ENCODE results near the gene UBE2F.

The UBE2F gene

DNA sequence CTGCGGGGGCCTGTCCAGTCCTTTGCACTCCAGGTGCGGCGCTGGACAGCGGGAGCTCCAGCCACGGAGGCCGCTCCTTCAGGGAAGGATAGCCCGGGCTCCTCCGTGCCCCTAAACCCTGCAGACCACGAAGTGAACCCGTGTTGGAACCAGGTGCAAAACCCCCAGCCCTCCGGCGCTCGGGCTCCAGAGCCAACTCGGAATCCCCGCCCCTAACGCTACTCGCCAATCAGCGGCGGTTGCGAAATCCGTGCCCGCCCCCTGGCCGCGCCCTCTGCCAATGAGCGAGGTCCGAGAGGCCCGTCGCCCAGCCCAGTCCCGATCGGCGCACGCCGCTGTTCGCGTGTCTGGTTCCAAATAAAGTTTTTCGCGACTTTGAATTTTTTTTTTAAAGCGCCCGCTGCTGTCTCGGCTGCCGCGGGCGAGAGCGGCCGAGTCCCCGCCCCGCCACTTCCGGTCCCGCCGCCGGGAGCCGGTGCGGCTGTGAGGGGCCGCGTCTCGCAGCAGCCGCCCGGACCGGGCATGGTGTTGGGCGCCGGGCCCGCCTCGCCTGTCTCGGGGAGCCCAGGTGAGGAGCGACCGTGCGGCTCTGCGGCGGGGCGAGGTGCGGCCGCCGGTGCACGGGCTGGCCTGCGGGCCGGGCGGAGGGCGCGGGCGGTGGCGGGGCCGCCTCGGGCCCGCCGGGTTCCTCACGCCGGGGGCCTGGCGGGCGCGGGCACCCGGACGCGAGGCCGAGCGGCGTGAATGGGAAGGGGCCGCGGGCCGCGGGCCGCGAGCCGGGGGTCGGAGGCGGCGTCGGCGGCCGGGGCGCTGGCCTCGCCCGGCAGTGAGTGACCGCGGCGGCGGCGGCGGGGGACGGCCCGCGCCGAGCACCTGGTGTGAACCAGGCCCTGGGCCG lies at the start of gene UBE2F:
Gene UBE2F, plus strand, starts transcription at position 450 of the 898 bp plus-strand sequence. CDS start 6,094 bp downstream, outside the sequence.
- peak; percentile 92 for DNase-seq (ENCODE audit: low read depth)

DNA sequence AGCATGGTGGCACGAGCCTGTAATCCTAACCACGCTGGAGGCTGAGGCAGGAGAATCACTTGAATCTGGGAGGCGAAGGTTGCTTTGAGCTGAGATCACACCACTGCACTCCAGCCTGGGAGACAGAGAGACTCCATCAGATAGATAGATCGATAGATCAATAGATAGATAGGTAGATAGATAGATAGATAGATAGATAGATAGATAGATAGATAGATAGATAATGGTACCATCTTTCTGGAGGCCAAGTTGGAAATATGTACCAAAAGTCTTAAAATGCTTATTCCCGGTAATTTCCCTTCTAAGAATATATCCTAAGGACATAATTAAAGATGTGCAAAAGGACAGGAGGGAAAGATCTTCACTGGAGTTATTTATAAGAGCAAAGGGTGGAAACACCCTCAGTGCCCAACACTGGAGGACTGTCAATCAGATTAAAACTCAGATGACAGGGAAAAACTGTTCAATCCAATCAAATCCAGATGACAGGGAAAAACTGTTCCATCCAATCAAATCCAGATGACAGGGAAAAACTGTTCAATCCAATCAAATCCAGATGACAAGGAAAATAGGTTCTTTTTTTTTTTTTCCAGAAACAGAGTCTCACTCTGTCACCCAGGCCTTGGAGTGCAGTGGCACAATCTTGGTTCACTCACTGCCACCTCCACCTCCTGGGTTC lies 49.0 kb upstream of the UBE2F start:
- no peak for DNase-seq (ENCODE audit: low read depth)

DNA sequence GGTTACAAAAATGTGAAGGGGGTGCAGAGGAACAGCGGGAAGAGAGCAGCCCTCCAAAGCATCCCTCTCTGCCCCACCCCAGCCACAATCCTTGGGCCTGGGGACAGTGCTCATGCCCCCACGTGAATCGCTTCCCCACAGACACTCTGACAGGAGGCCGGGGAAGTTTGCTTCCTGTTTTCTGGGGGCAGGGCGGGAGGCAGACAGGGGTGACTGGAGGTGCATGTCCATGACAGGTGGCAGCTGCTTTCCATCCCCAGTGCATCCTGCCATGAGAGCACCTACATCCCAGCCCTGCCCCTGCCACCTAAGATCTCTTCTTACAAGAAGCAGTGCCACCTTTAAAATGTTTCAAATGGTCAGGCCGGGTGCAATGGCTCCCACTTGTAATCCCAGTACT lies 47.2 kb upstream of the UBE2F start:
- no peak for DNase-seq (ENCODE audit: low read depth)

DNA sequence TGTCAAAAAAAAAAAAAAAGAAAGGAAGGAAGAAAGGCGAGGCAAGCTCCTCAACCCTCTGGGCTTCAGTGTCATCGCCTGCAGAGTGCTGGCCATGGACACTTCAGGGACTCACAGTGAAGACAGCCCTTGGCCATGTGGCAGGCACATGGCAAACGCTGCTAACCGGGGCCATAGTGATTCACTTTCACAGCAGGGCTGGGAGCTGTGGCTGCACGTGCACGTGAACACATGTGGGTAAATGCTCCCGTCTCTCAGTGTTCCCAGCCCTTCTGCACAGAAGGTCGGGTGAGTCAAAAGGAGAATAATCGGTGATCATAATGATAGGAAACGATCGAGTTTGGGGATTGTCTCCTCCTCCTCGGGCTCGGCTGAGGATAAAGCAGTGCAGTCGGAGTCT lies 46.1 kb upstream of the UBE2F start:
- peak; percentile 58 for DNase-seq (ENCODE audit: low read depth)

DNA sequence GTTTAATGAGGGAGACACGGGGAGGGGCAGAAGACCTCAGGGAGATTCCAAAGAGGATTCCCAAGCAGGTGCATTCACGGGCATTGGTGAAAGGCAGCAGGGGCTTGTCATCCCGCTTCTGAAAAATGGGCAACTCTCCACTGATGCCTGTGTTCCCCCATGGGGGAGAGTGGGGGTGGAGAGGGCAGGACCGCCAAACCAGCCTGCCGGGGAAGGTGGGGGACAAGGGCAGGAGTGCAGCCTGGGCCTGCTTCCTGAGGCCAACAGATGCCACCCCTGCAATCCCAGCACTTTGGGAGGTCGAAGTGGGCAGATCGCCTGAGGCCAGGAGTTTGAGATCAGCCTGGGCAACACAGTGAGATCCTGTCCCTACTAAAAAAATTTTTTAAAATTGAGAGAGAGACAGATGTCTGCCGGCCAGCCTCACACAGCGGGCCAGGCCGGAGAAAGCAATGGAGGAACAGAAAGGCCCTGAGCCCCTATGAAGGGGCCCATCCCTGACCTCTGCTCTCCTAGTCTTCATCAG lies 44.8 kb upstream of the UBE2F start:
- DNase-seq (ENCODE audit: low read depth) = no peak

DNA sequence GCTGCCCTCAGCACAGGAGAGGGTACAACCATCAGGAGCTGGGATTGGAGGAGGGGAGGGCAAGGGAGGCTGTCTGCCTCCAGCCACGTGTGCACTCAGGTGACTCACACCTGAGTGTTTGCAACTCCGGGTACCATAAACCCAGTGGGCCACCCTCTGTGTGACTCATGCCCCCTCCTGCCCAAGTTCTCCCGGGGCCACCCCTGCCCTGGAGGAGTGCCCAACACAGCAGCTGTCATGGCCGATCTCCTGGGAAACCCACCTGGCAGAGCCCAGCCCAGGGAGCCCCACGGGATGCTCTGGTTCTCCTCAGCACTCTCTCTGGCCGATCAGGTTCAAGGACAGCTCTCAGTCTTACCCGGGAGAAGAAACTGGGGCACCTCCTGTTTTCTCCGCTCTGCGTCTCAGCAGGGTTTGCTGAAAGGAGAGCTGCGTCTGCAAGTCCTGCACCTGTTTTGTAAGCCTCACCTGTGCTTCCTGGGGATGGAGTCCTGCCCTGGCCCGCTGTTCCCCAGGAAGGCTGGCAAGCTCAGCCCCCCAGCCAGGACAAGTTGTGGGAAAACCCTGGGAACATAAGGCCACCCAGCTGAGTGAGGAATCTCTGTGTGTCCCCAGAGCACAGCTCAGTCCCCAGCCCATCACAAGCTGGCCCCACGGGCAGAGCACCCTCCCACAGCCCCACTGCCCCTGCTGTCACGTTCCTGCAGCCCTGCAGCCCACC lies 44.0 kb upstream of the UBE2F start:
- no peak for DNase-seq (ENCODE audit: low read depth)

GRCh38 chr2:237923481-237924163 lies 43.2 kb upstream of the UBE2F start:
- DNase-seq (ENCODE audit: low read depth) = peak; percentile 35

DNA sequence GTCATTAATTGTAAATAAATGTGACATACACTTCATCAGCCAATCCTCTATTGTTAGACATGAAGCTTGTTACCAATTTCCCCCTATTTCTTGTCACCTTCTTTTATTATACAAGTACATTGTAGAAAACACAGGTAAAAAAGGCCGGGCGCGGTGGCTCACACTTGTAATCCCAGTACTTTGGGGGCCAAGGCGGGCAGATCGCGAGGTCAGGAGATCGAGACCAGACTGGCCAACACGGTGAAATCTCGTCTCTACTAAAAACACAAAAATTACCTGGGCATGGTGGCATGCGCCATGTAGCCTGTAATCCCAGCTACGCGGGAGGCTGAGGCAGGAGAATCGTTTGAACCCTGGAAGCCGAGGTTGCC lies 42.7 kb upstream of the UBE2F start:
- DNase-seq (ENCODE audit: low read depth) = no peak

DNA sequence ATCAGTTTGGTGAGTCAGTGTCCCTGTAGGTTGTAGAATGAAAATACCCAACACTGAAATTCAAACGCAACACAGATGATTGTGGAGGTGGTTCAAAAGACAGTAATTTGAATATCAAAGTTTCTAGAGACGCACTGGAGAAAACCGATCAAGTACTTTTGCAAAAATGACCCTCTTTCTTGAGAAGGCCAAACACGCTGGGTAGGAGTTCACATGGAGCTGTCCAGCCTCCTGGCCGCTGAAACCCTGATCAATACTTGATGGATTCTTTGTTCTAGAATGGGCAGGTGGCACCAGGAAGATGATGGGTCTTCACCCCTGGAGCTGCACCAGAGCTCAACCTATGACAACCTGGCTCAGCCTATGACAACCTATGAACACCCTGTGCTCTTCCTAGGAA lies 39.7 kb upstream of the UBE2F start:
- no peak for DNase-seq (ENCODE audit: low read depth)

DNA sequence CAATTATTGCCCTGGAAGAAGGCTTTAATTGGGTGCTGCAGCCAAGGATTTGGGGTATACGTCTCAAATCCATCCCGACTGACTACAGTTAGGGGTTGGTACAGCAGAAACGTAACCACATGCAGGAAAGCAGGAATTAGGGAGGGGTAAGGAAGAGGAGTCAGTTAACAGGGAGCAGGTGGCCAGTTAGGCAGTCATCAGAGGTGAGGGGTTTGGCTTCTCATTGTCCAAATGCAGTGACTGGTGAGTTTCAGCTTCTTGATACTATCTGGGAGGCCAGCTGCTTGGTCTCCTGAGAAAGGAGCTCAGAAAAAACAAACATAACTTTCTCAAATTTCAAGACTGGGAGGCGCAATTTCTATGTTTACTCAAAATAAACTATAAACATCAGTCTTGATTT lies 38.8 kb upstream of the UBE2F start:
- no peak for DNase-seq (ENCODE audit: low read depth)

DNA sequence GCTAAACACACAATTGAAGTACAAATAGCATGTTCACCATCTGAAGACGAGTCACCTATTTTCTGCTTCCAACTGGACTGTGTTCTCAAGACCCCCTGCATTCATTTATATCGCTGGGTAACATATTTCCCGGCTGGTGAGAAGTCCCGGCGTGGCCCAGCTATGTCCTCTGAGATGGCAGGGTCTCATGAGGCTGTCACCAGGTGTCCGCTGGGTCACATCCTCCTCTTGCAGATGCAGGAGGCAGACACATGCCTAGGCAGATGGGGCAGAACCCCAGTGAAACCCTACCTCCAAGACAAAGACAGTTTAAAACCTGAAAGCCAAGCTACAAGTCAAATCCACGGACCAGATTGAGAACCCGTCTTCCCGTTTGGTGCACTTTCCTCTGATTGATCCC lies 36.8 kb upstream of the UBE2F start:
- no peak for DNase-seq (ENCODE audit: low read depth)

GRCh38 chr2:237931205-237931721 lies 35.6 kb upstream of the UBE2F start:
- DNase-seq (ENCODE audit: low read depth) = no peak

GRCh38 chr2:237932731-237933131 lies 34.1 kb upstream of the UBE2F start:
- peak; percentile 62 for DNase-seq (ENCODE audit: low read depth)

- DNase-seq (ENCODE audit: low read depth) = no peak
These were observed 32.6 kb upstream of the UBE2F start for GRCh38 chr2:237934186-237934585.

GRCh38 chr2:237935740-237936452 lies 30.9 kb upstream of the UBE2F start:
- DNase-seq (ENCODE audit: low read depth) = no peak

DNA sequence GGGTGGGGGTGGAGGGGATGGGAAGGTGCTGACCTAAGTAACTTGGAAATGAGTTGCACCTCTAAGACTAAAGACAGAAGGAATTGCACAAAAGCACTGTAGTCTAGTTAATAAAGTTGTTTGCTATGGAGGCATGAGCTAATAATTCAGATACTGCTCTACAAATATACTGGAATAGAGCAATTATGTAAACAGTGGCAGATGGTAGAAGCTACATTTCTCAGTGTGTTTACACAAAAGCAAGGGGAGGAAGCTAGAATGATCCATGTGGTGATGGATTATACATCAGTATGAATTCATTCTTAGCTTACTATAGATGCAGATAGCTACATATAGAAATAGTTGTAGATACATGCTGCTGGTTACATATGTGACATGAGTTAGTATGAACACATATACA lies 27.6 kb upstream of the UBE2F start:
- no peak for DNase-seq (ENCODE audit: low read depth)

- no peak for DNase-seq (ENCODE audit: low read depth)
These were observed 26.0 kb upstream of the UBE2F start for GRCh38 chr2:237940828-237941227.

DNA sequence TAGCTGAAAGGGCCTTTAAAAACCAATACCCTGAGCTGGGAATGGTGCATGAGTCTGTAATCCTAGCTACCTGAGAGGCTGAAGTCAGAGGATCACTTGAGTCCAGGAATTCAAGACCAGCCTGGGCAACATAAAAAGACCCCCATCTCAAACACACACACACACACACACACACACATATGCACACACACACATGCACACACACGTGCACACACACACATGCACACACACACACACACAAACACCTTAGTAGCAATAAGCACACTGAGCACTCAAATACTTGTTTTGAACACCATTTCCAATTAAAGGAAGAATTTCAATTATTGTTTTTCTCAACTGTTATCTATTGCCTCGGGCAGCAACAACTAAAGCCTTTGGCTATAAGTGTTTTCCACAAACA lies 25.6 kb upstream of the UBE2F start:
- DNase-seq (ENCODE audit: low read depth) = no peak

DNA sequence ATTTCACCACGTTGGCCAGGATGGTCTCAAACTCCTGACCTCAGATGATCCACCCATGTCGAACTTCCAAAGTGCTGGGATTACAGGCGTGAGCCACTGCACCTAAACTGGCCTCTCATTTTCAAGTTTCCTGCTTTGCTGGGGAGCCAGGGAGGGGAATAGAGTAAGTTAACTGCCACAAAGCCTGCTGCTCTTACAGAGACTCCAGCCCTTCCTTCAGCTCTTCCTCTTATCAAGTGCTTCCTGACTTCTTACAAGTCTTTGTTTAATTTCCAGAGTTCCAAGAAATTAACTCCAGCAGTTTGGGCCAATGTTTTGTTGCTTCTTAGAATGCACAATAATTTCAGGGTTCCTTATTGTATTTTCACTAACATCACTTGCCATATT lies 24.3 kb upstream of the UBE2F start:
- DNase-seq (ENCODE audit: low read depth) = no peak

GRCh38 chr2:237943395-237944094 lies 23.3 kb upstream of the UBE2F start:
- no peak for DNase-seq (ENCODE audit: low read depth)

GRCh38 chr2:237944302-237944701 lies 22.5 kb upstream of the UBE2F start:
- no peak for DNase-seq (ENCODE audit: low read depth)
